ENCODE data around the gene DPP9.

Gene DPP9

GRCh38 chr19:4723595-4724514 is at the start of gene DPP9:
TSS of gene DPP9 (minus strand) at chr19:4723842. CDS start at chr19:4719906, 3,936 bp downstream.
- H3K27ac Mint-ChIP-seq (ENCODE audit: low read depth): peak within 1 kb of the TSS; percentile 99
- peaks cover 41% of the 10 kb centered on the region for H3K4me1 Mint-ChIP-seq
- peaks cover 36% of the 10 kb centered on the region for H3K36me3 Mint-ChIP-seq (ENCODE audit: insufficient read depth)
- peak; percentile 96 for ATAC-seq (replicated peaks; ENCODE audit: extremely low read depth, poor library complexity, severe bottlenecking)
- peak within 1 kb of the TSS; percentile 96 for H3K4me3 Mint-ChIP-seq
- H3K9me3 Mint-ChIP-seq: peaks cover 5% of the 10 kb centered on the region
- peak; percentile 98 to 99 for DNase-seq (ENCODE audit: low spot score in 2 of 2)
- H3K27me3 Mint-ChIP-seq: peaks cover 14% of the 10 kb centered on the region

DNA sequence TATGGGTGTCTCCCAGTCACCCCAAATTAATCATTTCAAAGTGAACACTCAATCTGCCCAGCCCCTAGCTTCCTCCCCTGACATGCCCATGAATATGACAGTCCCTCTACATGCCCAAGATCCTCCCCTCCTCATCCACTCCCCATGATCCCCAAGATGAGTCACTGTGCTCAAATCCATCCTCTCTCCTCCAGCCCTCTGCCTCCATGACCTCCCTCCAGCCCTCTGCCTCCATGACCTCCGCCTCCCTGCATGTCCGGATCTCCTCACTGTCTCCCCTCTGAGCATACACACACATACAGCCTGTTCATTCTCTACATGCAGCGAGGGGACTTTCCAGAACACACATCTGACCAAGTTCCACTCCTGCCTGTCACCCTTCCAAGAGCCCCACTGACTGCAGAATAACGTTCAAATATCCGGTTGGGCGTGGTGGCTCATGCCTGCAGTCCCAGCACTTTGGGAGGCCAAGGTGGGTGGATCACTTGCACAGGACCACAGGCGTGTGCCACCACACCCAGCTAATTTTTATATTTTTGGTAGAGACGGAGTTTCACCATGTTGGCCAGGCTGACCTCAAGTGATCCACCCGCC is 49.5 kb upstream of the DPP9 start:
- ATAC-seq (replicated peaks; ENCODE audit: extremely low read depth, poor library complexity, severe bottlenecking) (no peak), DNase-seq (ENCODE audit: low spot score in 2 of 2) (no peak)
- Mint-ChIP-seq H3K9me3 (no peaks in the 10 kb centered on the region), H3K36me3 (ENCODE audit: insufficient read depth) (peaks cover 4% of the 10 kb centered on the region), H3K4me3 (no peak overlapping the region), H3K27me3 (peaks cover 47% of the 10 kb centered on the region), H3K4me1 (no peaks in the 10 kb centered on the region), H3K27ac (ENCODE audit: low read depth) (no peak overlapping the region)

DNA sequence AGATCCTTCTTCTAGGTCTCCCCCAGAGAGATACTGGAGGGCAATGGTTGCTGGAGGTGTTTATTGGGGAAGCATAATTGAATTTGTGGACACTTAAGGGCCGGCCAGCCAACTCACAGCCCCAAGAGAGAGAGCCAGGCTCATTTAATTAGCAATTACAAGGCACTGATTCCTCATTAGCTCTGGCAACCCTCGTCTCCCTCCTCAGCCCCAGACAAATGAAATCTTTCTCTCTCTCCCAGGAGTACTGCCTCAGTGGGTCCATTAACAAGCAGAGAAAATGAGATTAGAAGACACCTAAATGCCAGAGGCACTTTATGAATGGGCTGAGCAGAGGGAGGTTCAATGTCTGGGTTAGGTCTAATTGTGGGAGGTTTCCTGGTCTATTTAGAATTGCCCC is 48.9 kb upstream of the DPP9 start:
- H3K27ac Mint-ChIP-seq (ENCODE audit: low read depth): no peak overlapping the region
- H3K4me3 Mint-ChIP-seq: no peak overlapping the region
- H3K36me3 Mint-ChIP-seq (ENCODE audit: insufficient read depth): peaks cover 6% of the 10 kb centered on the region
- DNase-seq (ENCODE audit: low spot score in 2 of 2) (no peak), ATAC-seq (replicated peaks; ENCODE audit: extremely low read depth, poor library complexity, severe bottlenecking) (no peak)
- no peaks in the 10 kb centered on the region for H3K4me1 Mint-ChIP-seq
- H3K9me3 Mint-ChIP-seq: no peaks in the 10 kb centered on the region
- peaks cover 46% of the 10 kb centered on the region for H3K27me3 Mint-ChIP-seq

- ATAC-seq (replicated peaks; ENCODE audit: extremely low read depth, poor library complexity, severe bottlenecking): peak; percentile 68
- Mint-ChIP-seq H3K9me3 (no peaks in the 10 kb centered on the region), H3K36me3 (ENCODE audit: insufficient read depth) (peaks cover 6% of the 10 kb centered on the region), H3K4me1 (no peaks in the 10 kb centered on the region), H3K27me3 (peaks cover 47% of the 10 kb centered on the region), H3K27ac (ENCODE audit: low read depth) (peak overlapping the region; percentile 73), H3K4me3 (no peak overlapping the region)
- DNase-seq (ENCODE audit: low spot score in 2 of 2): peak; percentile 77 to 78
Observed at GRCh38 chr19:4768934-4769777, 45.5 kb upstream of the DPP9 start.

DNA sequence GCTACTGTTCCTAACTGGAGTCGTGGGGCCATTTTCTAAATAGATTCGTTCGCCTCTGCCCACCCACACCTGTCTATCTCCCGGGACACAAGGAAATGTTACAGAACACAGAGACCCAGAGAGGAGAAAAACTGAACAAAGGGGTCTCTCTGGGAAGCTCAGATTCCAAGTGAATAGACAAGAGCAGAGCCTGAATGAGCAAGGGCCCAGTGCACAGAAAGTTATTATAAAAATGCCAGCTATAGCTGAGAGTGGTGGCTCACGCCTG is 40.7 kb upstream of the DPP9 start:
- H3K36me3 Mint-ChIP-seq (ENCODE audit: insufficient read depth): peaks cover 4% of the 10 kb centered on the region
- no peak for ATAC-seq (replicated peaks; ENCODE audit: extremely low read depth, poor library complexity, severe bottlenecking)
- H3K27me3 Mint-ChIP-seq: peaks cover 58% of the 10 kb centered on the region
- H3K9me3 Mint-ChIP-seq: no peaks in the 10 kb centered on the region
- no peak overlapping the region for H3K4me3 Mint-ChIP-seq
- no peak for DNase-seq (ENCODE audit: low spot score in 2 of 2)
- no peaks in the 10 kb centered on the region for H3K4me1 Mint-ChIP-seq
- no peak overlapping the region for H3K27ac Mint-ChIP-seq (ENCODE audit: low read depth)

DNA sequence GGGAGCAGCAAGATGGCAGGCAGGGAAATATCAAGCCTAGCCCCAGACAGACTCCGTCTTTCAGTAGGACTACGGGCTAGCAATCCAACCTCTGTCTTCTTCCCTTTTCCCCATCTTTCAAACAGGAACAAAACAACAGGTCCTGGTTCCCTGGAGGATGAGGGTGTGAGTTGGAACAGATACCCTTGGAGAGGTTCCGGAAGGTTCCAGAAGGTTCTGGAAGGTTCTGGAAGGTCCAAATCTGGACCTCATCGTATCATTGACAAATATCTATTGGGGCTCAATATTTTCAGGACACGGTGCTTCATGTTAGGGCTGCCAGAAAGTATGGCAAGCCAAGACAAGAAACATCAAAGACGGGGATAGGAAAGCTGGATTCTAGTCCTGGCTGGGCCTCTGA is 39.4 kb upstream of the DPP9 start:
- Mint-ChIP-seq H3K36me3 (ENCODE audit: insufficient read depth) (peaks cover 2% of the 10 kb centered on the region), H3K27ac (ENCODE audit: low read depth) (no peak overlapping the region), H3K4me3 (no peak overlapping the region), H3K9me3 (no peaks in the 10 kb centered on the region), H3K27me3 (peaks cover 58% of the 10 kb centered on the region), H3K4me1 (no peaks in the 10 kb centered on the region)
- DNase-seq (ENCODE audit: low spot score in 2 of 2): no peak
- ATAC-seq (replicated peaks; ENCODE audit: extremely low read depth, poor library complexity, severe bottlenecking): no peak

GRCh38 chr19:4760285-4760650 is 36.6 kb upstream of the DPP9 start:
- no peaks in the 10 kb centered on the region for H3K9me3 Mint-ChIP-seq
- H3K27me3 Mint-ChIP-seq: peaks cover 57% of the 10 kb centered on the region
- ATAC-seq (replicated peaks; ENCODE audit: extremely low read depth, poor library complexity, severe bottlenecking): no peak
- no peak overlapping the region for H3K27ac Mint-ChIP-seq (ENCODE audit: low read depth)
- H3K4me1 Mint-ChIP-seq: no peaks in the 10 kb centered on the region
- no peak for DNase-seq (ENCODE audit: low spot score in 2 of 2)
- H3K4me3 Mint-ChIP-seq: peak overlapping the region; percentile 29
- no peaks in the 10 kb centered on the region for H3K36me3 Mint-ChIP-seq (ENCODE audit: insufficient read depth)

DNA sequence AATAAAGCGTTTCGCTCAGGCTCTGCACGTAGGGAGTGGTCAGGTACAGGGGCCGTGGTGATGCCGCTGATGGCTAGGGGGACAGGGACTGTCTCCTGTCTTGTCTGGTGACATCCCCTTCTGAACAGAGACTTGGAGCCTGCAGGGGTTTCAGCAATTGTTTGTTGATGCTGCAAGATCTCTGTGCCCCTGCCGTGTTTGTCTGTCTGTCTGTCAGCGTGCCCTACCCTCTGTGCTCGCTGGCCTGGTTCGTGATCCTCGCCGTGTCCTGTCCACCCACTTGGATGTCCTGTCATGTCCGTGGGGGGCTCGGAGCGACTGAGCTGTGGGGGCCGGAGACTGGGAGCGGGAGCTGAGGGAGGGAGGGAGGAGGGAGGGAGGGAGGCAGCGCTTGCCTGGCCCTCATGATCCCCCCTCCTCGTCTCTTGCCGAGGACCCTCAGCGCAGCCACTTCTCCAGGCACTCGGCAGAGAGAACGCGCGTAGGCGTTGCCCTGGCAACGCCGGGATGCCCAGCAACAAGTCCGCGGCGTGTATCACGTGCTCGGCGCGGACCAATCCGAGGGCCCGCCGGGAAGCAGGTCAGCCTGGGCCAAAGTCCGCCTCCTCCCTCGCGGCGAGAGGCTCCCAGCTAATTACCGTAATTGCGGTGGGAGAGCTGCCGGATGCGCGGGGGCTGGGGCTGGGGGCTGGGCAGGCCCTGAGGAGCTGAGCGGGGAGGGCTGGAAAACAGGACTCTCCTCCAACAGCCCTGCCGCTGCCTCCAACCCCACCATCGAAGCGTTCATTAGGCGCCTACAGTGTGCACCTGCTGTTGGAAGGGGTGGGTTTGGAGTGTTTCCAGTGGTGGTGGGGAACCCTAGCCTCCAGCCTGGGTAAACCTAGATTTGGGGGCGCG is 36.0 kb upstream of the DPP9 start:
- DNase-seq (ENCODE audit: low spot score in 2 of 2) (peak; percentile 22 to 27), ATAC-seq (replicated peaks; ENCODE audit: extremely low read depth, poor library complexity, severe bottlenecking) (peak; percentile 73)
- H3K27me3 Mint-ChIP-seq: peaks cover 51% of the 10 kb centered on the region
- no peaks in the 10 kb centered on the region for H3K4me1 Mint-ChIP-seq
- H3K36me3 Mint-ChIP-seq (ENCODE audit: insufficient read depth): no peaks in the 10 kb centered on the region
- no peak overlapping the region for H3K27ac Mint-ChIP-seq (ENCODE audit: low read depth)
- no peaks in the 10 kb centered on the region for H3K9me3 Mint-ChIP-seq
- peak overlapping the region; percentile 61 for H3K4me3 Mint-ChIP-seq

DNA sequence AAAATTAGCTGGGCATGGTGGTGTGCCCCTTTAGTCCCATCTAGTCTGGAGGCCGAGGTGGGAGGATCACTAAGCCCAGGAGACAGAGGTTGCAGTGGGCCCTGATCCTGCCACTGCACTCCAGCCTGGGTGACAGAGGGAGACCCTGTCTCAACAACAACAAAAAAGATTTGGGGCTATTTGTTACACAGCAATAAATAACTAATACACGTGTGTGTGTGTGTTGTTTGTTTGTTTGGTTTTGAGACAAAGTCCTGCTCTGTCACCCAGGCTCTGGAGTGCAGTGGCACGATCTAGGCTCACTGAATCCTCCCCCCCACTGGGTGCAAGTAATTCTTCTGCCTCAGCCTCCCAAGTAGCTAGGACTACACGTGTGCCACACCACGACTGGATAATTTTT is 35.0 kb upstream of the DPP9 start:
- no peak overlapping the region for H3K27ac Mint-ChIP-seq (ENCODE audit: low read depth)
- no peak for DNase-seq (ENCODE audit: low spot score in 2 of 2)
- no peaks in the 10 kb centered on the region for H3K36me3 Mint-ChIP-seq (ENCODE audit: insufficient read depth)
- no peak for ATAC-seq (replicated peaks; ENCODE audit: extremely low read depth, poor library complexity, severe bottlenecking)
- H3K4me3 Mint-ChIP-seq: peak overlapping the region; percentile 61
- no peaks in the 10 kb centered on the region for H3K9me3 Mint-ChIP-seq
- H3K27me3 Mint-ChIP-seq: peaks cover 41% of the 10 kb centered on the region
- no peaks in the 10 kb centered on the region for H3K4me1 Mint-ChIP-seq

DNA sequence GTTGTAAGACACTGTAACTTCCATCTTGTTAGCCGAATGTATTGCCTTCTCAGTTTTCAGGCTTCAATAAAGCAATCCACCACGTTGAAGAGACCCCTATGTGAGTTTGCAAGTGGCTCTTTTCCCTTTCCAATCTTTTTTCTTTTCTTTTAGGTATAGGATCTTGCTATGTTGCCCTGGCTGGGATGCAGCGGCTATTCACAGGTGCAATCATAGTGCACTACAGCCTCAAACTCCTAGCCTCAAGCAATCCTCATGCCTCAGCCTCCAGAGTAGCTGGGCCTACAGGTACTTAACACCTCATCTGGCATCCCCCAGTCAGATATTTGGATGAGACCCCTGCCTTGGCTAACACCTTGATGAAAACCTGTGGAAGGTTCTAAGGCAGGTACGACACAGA is 34.4 kb upstream of the DPP9 start:
- no peak for DNase-seq (ENCODE audit: low spot score in 2 of 2)
- Mint-ChIP-seq H3K36me3 (ENCODE audit: insufficient read depth) (no peaks in the 10 kb centered on the region), H3K9me3 (no peaks in the 10 kb centered on the region), H3K4me1 (no peaks in the 10 kb centered on the region), H3K27me3 (peaks cover 36% of the 10 kb centered on the region), H3K4me3 (no peak overlapping the region), H3K27ac (ENCODE audit: low read depth) (no peak overlapping the region)
- ATAC-seq (replicated peaks; ENCODE audit: extremely low read depth, poor library complexity, severe bottlenecking): no peak

- peaks cover 11% of the 10 kb centered on the region for H3K27me3 Mint-ChIP-seq
- H3K27ac Mint-ChIP-seq (ENCODE audit: low read depth): no peak overlapping the region
- H3K4me1 Mint-ChIP-seq: no peaks in the 10 kb centered on the region
- ATAC-seq (replicated peaks; ENCODE audit: extremely low read depth, poor library complexity, severe bottlenecking) (no peak), DNase-seq (ENCODE audit: low spot score in 2 of 2) (no peak)
- no peaks in the 10 kb centered on the region for H3K9me3 Mint-ChIP-seq
- H3K4me3 Mint-ChIP-seq: no peak overlapping the region
- H3K36me3 Mint-ChIP-seq (ENCODE audit: insufficient read depth): no peaks in the 10 kb centered on the region
Observed at GRCh38 chr19:4755459-4755858, 31.8 kb upstream of the DPP9 start.

DNA sequence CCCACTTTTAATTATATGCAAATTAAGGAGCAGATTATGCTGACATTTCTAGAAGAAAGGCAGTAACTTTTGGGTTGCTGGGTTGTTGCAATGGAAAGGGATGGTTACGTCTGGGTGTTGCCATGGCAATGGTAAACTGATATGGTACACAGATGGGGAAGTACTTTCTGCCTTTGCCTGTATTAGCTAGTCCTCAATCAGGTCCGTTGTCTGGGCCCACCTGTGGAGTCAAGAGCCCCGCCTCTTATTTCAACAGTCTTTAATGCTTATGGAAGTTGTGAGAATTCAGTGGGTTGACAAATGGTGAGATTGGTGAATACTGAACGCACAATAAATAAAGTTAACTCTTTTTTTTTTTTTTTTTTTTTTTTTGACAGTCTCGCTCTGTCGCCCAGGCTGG is 30.6 kb upstream of the DPP9 start:
- no peaks in the 10 kb centered on the region for H3K9me3 Mint-ChIP-seq
- ATAC-seq (replicated peaks; ENCODE audit: extremely low read depth, poor library complexity, severe bottlenecking) (no peak), DNase-seq (ENCODE audit: low spot score in 2 of 2) (no peak)
- peaks cover 19% of the 10 kb centered on the region for H3K27me3 Mint-ChIP-seq
- H3K4me3 Mint-ChIP-seq: no peak overlapping the region
- H3K4me1 Mint-ChIP-seq: no peaks in the 10 kb centered on the region
- H3K27ac Mint-ChIP-seq (ENCODE audit: low read depth): no peak overlapping the region
- no peaks in the 10 kb centered on the region for H3K36me3 Mint-ChIP-seq (ENCODE audit: insufficient read depth)

Measured in central memory CD8-positive, alpha-beta T cell (primary cell).